22Rv1 (cell line): ENCODE data around the gene HRAS.

ENCODE experiments used
- H3K27ac ChIP-seq: fragments of 450-650 bp; 2 replicates; pipeline ENCODE4 v1.5.1; 2017
- CTCF ChIP-seq: fragments of 450-650 bp; IDR thresholded peaks from 2 replicates; pipeline ENCODE4 v1.5.1; 2017; ENCODE audit warnings: mild to moderate bottlenecking
- ZFX ChIP-seq: fragments of 450-650 bp; IDR thresholded peaks from 2 replicates; pipeline ENCODE4 v1.6.1; 2017; ENCODE audit warnings: antibody characterized with exemption, borderline replicate concordance

Gene HRAS

GRCh38 chr11:489610-490185, 45.7 kb downstream of the HRAS start:
- no peak for TF ChIP-seq CTCF
- H3K27ac ChIP-seq, result no peak overlapping the region

GRCh38 chr11:488992-489391, 46.4 kb downstream of the HRAS start:
- no peak for TF ChIP-seq CTCF
- no peak for TF ChIP-seq ZFX
- no peak overlapping the region for H3K27ac ChIP-seq

GRCh38 chr11:488579-488978, 46.8 kb downstream of the HRAS start:
- TF ChIP-seq CTCF (no peak), ZFX (no peak)
- no peak overlapping the region for H3K27ac ChIP-seq

- no peak overlapping the region for H3K27ac ChIP-seq
- TF ChIP-seq ZFX, result no peak
- no peak for TF ChIP-seq CTCF
Measured at GRCh38 chr11:488062-488461, 47.3 kb downstream of the HRAS start.

GRCh38 chr11:487571-488021, 47.8 kb downstream of the HRAS start:
- no peak overlapping the region for H3K27ac ChIP-seq
- no peak for TF ChIP-seq ZFX
- TF ChIP-seq CTCF, result no peak

- TF ChIP-seq ZFX, result no peak
- TF ChIP-seq CTCF, result no peak
Measured at GRCh38 chr11:486189-486588, 49.2 kb downstream of the HRAS start.

GRCh38 chr11:484616-485015, 50.8 kb downstream of the HRAS start:
- TF ChIP-seq ZFX (no peak), CTCF (no peak)
- no peak overlapping the region for H3K27ac ChIP-seq

More at GRCh38 chr11:486189-486588, 49.2 kb downstream of the HRAS start:
- H3K27ac ChIP-seq, result no peak overlapping the region
